SU-DHL-6 (cell line): ENCODE results near the gene OR1K1.

Experiments used
- CTCF ChIP-seq: fragments of 200-600 bp; sonication (generic); IDR thresholded peaks from one replicate; pipeline ENCODE4 v1.5.1; 2017; ENCODE audit warnings: antibody characterized with exemption, mild to moderate bottlenecking, low read length, moderate library complexity; ENCODE audit not compliant: insufficient read depth, poor library complexity, severe bottlenecking
- EZH2phosphoT487 ChIP-seq: fragments of 200-600 bp; sonication (generic), shearing (Covaris generic); conservative IDR thresholded peaks from 2 replicates; pipeline ENCODE4 v1.6.1; 2018; ENCODE audit warnings: mild to moderate bottlenecking, antibody characterized with exemption, low read length, moderate library complexity, mixed read lengths

GRCh38 chr9:122832194-122832593, 32.3 kb downstream of the OR1K1 start:
- TF ChIP-seq CTCF (no peak), EZH2phosphoT487 (no peak)
